Muscle of leg (tissue), 11 donors: ENCODE results near the gene CREB3L4. TPM values are rescaled to one million over a fixed set of nuclear protein-coding genes. Genes with fewer than 3 reads are reported as not detected.
A peak's percentile ranks its signal among the peaks of the same experiment; 100 is the strongest.

Source experiments
- DNase-seq: peaks from one replicate; pipeline ENCODE4 v3.0.0; 2013
- H3K27ac ChIP-seq: one replicate; pipeline ENCODE4 v1.5.1; 2013; ENCODE audit warnings: mild to moderate bottlenecking, low read length, control low read depth
- H3K27me3 ChIP-seq: one replicate; pipeline ENCODE4 v1.6.1; 2013; ENCODE audit warnings: low read length; ENCODE audit not compliant: control insufficient read depth, insufficient read depth
- H3K36me3 ChIP-seq: one replicate; pipeline ENCODE4 v1.6.1; 2013; ENCODE audit warnings: low read length; ENCODE audit not compliant: control insufficient read depth, insufficient read depth
- H3K4me1 ChIP-seq: one replicate; pipeline ENCODE4 v1.6.1; 2013; ENCODE audit warnings: low read length; ENCODE audit not compliant: control insufficient read depth, insufficient read depth
- H3K4me3 ChIP-seq: one replicate; pipeline ENCODE4 v1.5.1; 2013; ENCODE audit warnings: low read length, control low read depth
- H3K9me3 ChIP-seq: replicated peaks from 2 replicates; pipeline ENCODE4 v1.6.1; 2013; ENCODE audit warnings: low read depth, low read length; ENCODE audit not compliant: control insufficient read depth
- WGBS: methylation state at CpG from one replicate; pipeline ENCODE4 v1.1.5; 2013; ENCODE audit warnings: missing lambda C conversion rate; ENCODE audit not compliant: insufficient coverage; 5-methylcytosine and 5-hydroxymethylcytosine counted together
- polyA plus RNA-seq, 8 donors: library from polyadenylated mRNA; unstranded; fragments of 120-200 nt; gene quantifications; one replicate each; pipeline versions ENCODE4 v1.2.1 to v1.2.3, GENCODE V29; 2013; ENCODE audit warnings: inconsistent platforms in 1 of 8, low replicate concordance in 1 of 8; ENCODE audit not compliant: insufficient read length in 8 of 8, insufficient read depth in 1 of 8
- total RNA-seq: library from RNA; stranded (reverse); fragments of 120-200 nt; gene quantifications from one replicate; pipeline ENCODE4 v1.2.4, GENCODE V29; 2013

Gene CREB3L4
- total and polyA plus RNA-seq, 9 donors, result 9.4 to 15.0 (median 11.7) TPM

DNA sequence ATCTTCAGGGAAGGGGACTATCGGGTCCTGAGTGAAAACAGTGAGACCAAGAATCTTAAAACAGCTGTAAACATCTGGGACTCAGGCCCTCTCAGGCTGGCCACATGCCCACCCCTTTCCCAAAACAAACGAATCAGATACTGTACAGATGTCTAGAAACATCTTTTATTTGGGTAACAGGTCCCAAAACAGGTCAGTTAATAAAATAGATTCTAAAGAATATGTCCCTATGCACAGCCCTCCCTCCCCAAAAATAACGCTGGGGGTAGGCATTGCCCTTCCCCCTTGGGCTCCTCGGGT lies 8.8 kb upstream of the CREB3L4 start:
- Histone ChIP-seq H3K27ac (peak overlapping the region; percentile 93), H3K4me3 (peak overlapping the region; percentile 31), H3K27me3 (no peaks in the 10 kb centered on the region), H3K4me1 (peaks cover 42% of the 10 kb centered on the region), H3K9me3 (no peaks in the 10 kb centered on the region), H3K36me3 (peaks cover 32% of the 10 kb centered on the region)
- WGBS, result 20% methylated on average over 1 of the region's 4 CpGs
- DNase-seq, result no peak

DNA sequence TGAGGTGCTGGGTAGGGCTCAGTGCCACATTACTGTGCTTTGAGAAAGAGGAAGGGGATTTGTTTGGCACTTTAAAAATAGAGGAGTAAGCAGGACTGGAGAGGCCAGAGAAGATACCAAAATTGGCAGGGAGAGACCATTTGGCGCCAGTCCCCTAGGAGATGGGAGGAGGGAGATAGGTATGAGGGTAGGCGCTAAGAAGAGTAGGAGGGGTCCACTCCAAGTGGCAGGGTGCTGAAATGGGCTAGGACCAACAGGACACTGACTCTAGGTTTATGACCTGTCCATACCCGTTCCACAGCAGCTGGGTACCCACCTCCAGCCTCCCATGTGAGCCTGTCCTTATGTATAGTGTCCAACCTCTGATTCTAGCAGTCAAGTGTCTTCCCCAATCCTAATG lies 8.2 kb upstream of the CREB3L4 start:
- Histone ChIP-seq H3K9me3 (no peaks in the 10 kb centered on the region), H3K4me3 (no peak overlapping the region), H3K27me3 (no peaks in the 10 kb centered on the region), H3K4me1 (peaks cover 46% of the 10 kb centered on the region), H3K36me3 (peaks cover 27% of the 10 kb centered on the region), H3K27ac (peak overlapping the region; percentile 93)
- peak; percentile 39 for DNase-seq
- WGBS, result 73% methylated on average over 2 of the region's 3 CpGs

DNA sequence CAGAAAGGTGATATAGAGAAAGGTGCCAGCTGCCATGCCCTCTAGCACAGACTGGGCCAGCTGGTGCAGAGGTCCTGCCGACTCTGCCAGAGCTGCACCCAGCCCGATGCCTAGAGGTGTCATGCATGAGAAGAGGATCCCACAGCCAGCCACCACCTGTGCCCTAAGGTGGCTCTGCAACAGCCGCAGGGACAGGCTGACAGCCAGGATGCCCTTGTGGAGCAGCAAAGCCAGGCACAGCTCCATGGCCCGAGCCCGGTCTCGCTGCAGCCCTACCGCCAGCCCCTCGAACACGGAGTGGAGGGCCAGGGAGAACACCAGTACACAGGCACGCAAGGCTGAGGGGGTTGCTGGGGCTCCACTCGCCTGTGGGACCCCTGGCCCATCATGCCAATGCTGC lies 7.5 kb upstream of the CREB3L4 start:
- no peak for DNase-seq
- Histone ChIP-seq H3K4me1 (peaks cover 48% of the 10 kb centered on the region), H3K4me3 (no peak overlapping the region), H3K27ac (no peak overlapping the region), H3K27me3 (no peaks in the 10 kb centered on the region), H3K9me3 (no peaks in the 10 kb centered on the region), H3K36me3 (peaks cover 21% of the 10 kb centered on the region)
- WGBS, result 94% methylated on average over 11 of the region's 11 CpGs

DNA sequence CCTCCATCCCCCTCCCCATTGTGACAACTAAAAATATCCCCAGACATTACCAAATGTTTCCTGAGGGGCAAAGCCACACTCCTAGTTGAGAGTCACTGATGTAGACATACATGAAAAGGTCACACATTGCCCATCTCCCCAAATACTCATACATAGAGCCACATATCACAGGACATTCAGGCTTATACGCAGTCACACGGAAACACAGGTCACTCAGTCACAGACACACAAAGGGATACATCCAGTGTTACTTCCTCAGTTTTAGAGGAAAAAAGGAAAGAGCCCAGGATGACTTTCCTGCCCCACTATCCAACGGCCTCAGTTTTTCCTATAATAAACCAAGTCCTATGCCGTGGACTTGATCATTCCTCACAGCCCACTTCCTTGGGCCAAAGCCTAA lies 6.3 kb upstream of the CREB3L4 start:
- H3K4me3 ChIP-seq, result no peak overlapping the region
- H3K36me3 ChIP-seq, result peaks cover 21% of the 10 kb centered on the region
- no CpG with 5 or more reads among the region's 4 CpGs for WGBS
- H3K9me3 ChIP-seq, result no peaks in the 10 kb centered on the region
- no peaks in the 10 kb centered on the region for H3K27me3 ChIP-seq
- H3K27ac ChIP-seq, result no peak overlapping the region
- peaks cover 53% of the 10 kb centered on the region for H3K4me1 ChIP-seq
- no peak for DNase-seq

DNA sequence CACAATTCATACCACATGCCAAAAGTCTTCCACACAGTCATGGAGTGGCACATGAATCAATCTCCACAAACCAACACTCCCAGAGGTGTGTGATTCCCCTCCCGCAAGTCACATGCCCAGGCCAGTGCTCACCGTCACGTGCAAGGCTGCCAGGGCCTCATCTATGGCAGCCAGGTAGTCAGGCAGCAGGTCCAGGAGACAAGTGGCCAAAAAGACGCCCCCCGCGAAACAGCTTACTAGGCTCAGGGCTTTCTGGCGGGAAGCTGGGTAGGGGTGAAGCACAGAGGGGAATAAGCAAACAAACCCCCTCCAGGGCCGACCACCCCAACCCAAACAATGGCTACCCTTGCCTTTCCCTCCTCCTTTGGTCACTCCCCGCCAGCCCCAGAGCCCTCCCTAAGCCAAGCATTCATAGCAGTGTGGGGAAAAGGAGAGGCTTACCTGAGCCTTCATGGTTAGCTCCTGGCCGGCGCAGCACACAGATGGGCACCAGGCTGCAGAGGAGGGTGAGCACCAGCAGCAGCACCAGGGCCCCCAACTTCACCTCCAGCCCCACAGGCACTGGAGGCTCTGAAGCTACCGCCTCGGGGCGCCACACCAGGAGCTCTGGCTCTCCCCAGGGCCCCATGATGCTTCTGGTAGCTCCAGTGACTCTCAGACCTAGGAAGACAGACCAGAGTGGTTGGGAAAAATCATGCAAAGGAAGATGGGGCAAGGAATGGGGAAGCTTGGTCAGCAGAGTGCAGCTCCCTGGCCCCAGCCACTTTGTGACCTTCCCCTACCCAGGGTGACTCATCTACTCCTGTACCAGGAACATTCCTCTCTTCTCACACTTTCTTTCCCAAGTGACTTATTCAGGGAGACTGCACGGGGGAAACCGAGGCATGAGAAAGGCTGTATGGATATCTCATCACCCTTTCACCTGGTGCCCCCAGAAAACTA lies 5.3 kb upstream of the CREB3L4 start:
- Histone ChIP-seq H3K4me1 (peaks cover 46% of the 10 kb centered on the region), H3K4me3 (peak overlapping the region; percentile 76), H3K9me3 (no peaks in the 10 kb centered on the region), H3K36me3 (peaks cover 21% of the 10 kb centered on the region), H3K27me3 (no peaks in the 10 kb centered on the region), H3K27ac (peak overlapping the region; percentile 87)
- DNase-seq, result peak; percentile 42
- 25% methylated on average over 4 of the region's 16 CpGs for WGBS

DNA sequence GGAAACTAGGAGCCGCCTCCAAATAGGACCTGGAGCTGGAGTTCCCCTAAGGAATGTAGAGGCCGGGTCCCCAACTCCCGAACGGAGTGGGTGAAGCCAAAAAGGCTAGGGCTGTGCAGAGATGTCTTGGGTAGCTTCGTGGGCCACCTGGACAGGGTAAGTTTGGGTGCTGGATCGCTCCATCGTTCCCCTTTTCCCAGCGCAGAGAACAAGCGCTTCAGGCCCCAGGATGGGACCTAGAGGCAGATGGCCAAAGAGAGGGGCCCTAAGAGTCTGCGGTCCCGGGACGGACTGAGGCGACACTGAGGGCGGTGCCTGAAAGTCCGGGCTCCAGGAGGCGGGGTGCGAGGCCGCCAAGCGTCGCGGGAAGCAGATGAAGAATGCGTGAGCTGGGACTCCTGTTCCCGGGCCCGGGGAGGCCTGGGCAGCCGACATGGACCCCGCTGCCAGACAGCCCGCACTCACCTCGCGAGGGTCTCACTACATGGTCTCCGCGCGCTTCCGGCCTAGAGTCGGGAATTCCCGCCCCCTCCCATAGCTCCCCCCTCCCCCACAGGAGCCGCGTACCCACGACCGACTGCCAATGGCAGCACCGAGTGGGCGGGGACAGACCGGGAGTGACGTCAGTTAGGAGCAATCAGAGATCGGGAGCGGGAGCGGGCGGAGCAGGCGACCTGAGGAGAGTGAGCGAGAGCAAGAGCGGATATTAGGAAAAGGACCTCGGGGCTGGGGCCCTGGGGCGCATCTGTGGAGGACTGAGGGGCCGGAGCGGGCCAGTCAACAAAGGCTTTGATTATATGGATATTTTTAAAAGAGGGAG lies 4.5 kb upstream of the CREB3L4 start, which contains the start of gene SLC39A1:
SLC39A1 (minus strand) TSS at position 508 of the 820 bp plus-strand sequence. CDS start 822 bp downstream, outside the sequence.
- Histone ChIP-seq H3K4me1 (peaks cover 48% of the 10 kb centered on the region), H3K4me3 (peak within 1 kb of the TSS; percentile 76), H3K27me3 (no peaks in the 10 kb centered on the region), H3K9me3 (no peaks in the 10 kb centered on the region), H3K36me3 (peaks cover 21% of the 10 kb centered on the region), H3K27ac (peak within 1 kb of the TSS; percentile 87)
- WGBS, result 1% methylated on average over 39 of the region's 54 CpGs
- peak; percentile 99 for DNase-seq

DNA sequence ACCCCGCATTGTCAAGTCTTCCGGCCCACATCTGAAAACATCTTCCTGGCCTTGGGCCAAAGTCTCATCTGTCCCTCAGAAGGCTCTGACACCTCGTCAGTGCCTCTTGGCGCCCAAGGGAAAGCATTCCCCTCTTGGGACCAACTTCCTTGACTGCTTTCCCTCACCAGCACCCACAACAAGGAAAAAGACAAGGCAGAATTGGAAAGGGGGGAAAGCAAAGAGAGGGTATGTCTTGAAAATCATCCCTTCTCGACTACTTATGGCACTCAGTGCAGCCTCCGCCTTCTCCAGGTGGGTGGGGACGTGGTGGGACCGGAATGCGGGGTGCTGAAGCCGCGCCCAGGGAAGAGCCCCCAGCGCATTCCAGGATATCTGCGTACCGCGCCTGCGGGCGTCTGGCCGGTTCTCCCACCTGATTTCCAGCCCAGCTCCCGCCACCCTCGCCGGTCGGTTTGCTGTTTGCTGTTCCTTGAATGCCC lies 3.8 kb upstream of the CREB3L4 start:
- no peaks in the 10 kb centered on the region for H3K27me3 ChIP-seq
- 1% methylated on average over 18 of the region's 22 CpGs for WGBS
- H3K9me3 ChIP-seq, result no peaks in the 10 kb centered on the region
- H3K27ac ChIP-seq, result peak overlapping the region; percentile 87
- H3K4me3 ChIP-seq, result peak overlapping the region; percentile 76
- peaks cover 52% of the 10 kb centered on the region for H3K4me1 ChIP-seq
- peaks cover 21% of the 10 kb centered on the region for H3K36me3 ChIP-seq
- DNase-seq, result no peak

DNA sequence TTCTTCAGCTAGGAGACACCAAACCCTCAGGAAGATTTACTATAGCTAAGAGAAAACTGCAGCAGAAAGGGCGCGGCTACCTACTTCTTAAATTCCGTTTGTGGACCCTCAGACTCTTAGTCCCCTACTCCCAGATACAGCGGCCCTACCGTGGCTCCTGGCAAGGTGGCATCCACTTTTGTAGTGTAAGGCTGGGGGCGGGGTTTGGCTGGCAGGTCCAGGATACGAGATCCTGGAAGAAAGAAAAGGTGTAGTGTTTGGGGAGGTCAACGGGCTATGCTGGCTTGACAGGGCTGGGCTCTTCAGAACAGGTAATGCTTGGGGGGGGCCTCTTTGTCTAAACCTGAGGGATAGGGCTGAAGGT lies 280 bp downstream of the CREB3L4 start:
- no peak for DNase-seq

DNA sequence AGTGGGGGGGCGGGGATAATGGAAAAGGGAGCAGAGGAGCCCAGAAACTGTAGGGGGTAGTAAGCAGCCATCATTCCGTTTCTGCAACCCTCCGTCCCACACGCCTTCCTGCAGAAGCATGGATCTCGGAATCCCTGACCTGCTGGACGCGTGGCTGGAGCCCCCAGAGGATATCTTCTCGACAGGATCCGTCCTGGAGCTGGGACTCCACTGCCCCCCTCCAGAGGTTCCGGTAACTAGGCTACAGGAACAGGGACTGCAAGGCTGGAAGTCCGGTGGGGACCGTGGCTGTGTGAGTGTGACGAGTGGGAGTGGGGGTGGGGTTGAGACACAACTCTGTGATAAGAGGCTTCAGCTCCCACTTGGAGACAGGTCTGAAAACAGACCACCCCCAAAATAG lies 706 bp downstream of the CREB3L4 start:
- Histone ChIP-seq H3K9me3 (no peaks in the 10 kb centered on the region), H3K27ac (peak overlapping the region; percentile 99), H3K36me3 (peaks cover 11% of the 10 kb centered on the region), H3K27me3 (no peaks in the 10 kb centered on the region), H3K4me1 (peaks cover 30% of the 10 kb centered on the region), H3K4me3 (peak overlapping the region; percentile 73)
- WGBS, result 17% methylated on average over 9 of the region's 13 CpGs
- DNase-seq, result no peak

More for the DNA sequence above, 280 bp downstream of the CREB3L4 start:
- Histone ChIP-seq H3K27ac (peak overlapping the region; percentile 99), H3K36me3 (peaks cover 7% of the 10 kb centered on the region), H3K27me3 (no peaks in the 10 kb centered on the region), H3K4me3 (peak overlapping the region; percentile 73), H3K4me1 (peaks cover 30% of the 10 kb centered on the region), H3K9me3 (no peaks in the 10 kb centered on the region)
- 0% methylated on average over 5 of the region's 8 CpGs for WGBS

DNA sequence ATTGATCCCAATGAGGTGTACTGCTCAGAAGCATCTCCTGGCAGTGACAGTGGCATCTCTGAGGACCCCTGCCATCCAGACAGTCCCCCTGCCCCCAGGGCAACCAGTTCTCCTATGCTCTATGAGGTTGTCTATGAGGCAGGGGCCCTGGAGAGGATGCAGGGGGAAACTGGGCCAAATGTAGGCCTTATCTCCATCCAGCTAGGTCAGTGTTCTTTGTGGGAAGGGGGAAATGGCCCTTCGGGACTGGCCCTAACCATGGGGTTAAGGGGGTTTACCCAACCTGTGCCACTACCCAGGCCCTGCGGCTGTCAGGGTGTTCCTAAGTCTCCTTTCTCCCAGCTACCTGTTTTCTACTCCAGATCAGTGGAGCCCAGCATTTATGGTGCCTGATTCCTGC lies 1.3 kb downstream of the CREB3L4 start:
- 100% methylated on average over 2 of the region's 2 CpGs for WGBS
- no peak for DNase-seq
- no peaks in the 10 kb centered on the region for H3K27me3 ChIP-seq
- peaks cover 17% of the 10 kb centered on the region for H3K36me3 ChIP-seq
- H3K4me1 ChIP-seq, result peaks cover 28% of the 10 kb centered on the region
- H3K9me3 ChIP-seq, result no peaks in the 10 kb centered on the region
- H3K27ac ChIP-seq, result peak overlapping the region; percentile 99
- no peak overlapping the region for H3K4me3 ChIP-seq
